ES-I3 (cell line): ENCODE results near the gene IL18BP.

Experiments used
- H3K36me3 ChIP-seq: 2 replicates; pipeline ENCODE4 v1.6.1; 2013; ENCODE audit warnings: mild to moderate bottlenecking, low read length, control low read depth, moderate library complexity; ENCODE audit not compliant: insufficient read depth
- H3K4me1 ChIP-seq: 2 replicates; pipeline ENCODE4 v1.6.1; 2013; ENCODE audit warnings: mild to moderate bottlenecking, control low read depth, low read length; ENCODE audit not compliant: insufficient read depth
- H3K9ac ChIP-seq: 2 replicates; pipeline ENCODE4 v1.6.1; 2013; ENCODE audit warnings: low read depth, mild to moderate bottlenecking, low read length, moderate library complexity
- H3K9me3 ChIP-seq: 2 replicates; pipeline ENCODE4 v1.6.1; 2013; ENCODE audit warnings: mild to moderate bottlenecking, low read length, moderate library complexity; ENCODE audit not compliant: control insufficient read depth, insufficient read depth

The IL18BP gene

GRCh38 chr11:71987521-71987920 is 11.2 kb upstream of the IL18BP start:
- peaks cover 13% of the 10 kb centered on the region for H3K36me3 ChIP-seq

GRCh38 chr11:71988050-71988449 is 10.7 kb upstream of the IL18BP start:
- H3K9me3 ChIP-seq = no peaks in the 10 kb centered on the region
- H3K4me1 ChIP-seq = no peaks in the 10 kb centered on the region
- H3K36me3 ChIP-seq = peaks cover 13% of the 10 kb centered on the region
- H3K9ac ChIP-seq = no peak overlapping the region

More at GRCh38 chr11:71987521-71987920, 11.2 kb upstream of the IL18BP start:
- H3K9ac ChIP-seq = no peak overlapping the region
- no peaks in the 10 kb centered on the region for H3K4me1 ChIP-seq
- no peaks in the 10 kb centered on the region for H3K9me3 ChIP-seq

GRCh38 chr11:71990701-71991100 is 8.0 kb upstream of the IL18BP start:
- no peaks in the 10 kb centered on the region for H3K4me1 ChIP-seq
- peaks cover 6% of the 10 kb centered on the region for H3K36me3 ChIP-seq
- no peak overlapping the region for H3K9ac ChIP-seq
- no peaks in the 10 kb centered on the region for H3K9me3 ChIP-seq

- H3K9me3 ChIP-seq = no peaks in the 10 kb centered on the region
- peaks cover 3% of the 10 kb centered on the region for H3K36me3 ChIP-seq
- no peak overlapping the region for H3K9ac ChIP-seq
- no peaks in the 10 kb centered on the region for H3K4me1 ChIP-seq
Measured at GRCh38 chr11:71991494-71991893, 7.2 kb upstream of the IL18BP start.

- H3K9me3 ChIP-seq = no peaks in the 10 kb centered on the region
- no peaks in the 10 kb centered on the region for H3K4me1 ChIP-seq
- peaks cover 1% of the 10 kb centered on the region for H3K36me3 ChIP-seq
- no peak overlapping the region for H3K9ac ChIP-seq
Measured at GRCh38 chr11:71992136-71992730, 6.5 kb upstream of the IL18BP start.

- no peaks in the 10 kb centered on the region for H3K9me3 ChIP-seq
- no peaks in the 10 kb centered on the region; the same call in none of the 2 replicates for H3K36me3 ChIP-seq
- no peak overlapping the region for H3K9ac ChIP-seq
- H3K4me1 ChIP-seq = no peaks in the 10 kb centered on the region
Measured at GRCh38 chr11:71994786-71995185, 3.9 kb upstream of the IL18BP start.

- H3K9me3 ChIP-seq = no peaks in the 10 kb centered on the region
- H3K4me1 ChIP-seq = no peaks in the 10 kb centered on the region
- H3K36me3 ChIP-seq = no peaks in the 10 kb centered on the region; the same call in 1 of the 2 replicates
- H3K9ac ChIP-seq = no peak overlapping the region
Measured at GRCh38 chr11:71995726-71996291, 2.9 kb upstream of the IL18BP start.

- no peaks in the 10 kb centered on the region; the same call in 1 of the 2 replicates for H3K36me3 ChIP-seq
- no peaks in the 10 kb centered on the region for H3K9me3 ChIP-seq
- no peak overlapping the region for H3K9ac ChIP-seq
- H3K4me1 ChIP-seq = no peaks in the 10 kb centered on the region
Measured at GRCh38 chr11:71996517-71996916, 2.2 kb upstream of the IL18BP start.

- Histone ChIP-seq H3K9ac (no peak overlapping the region), H3K36me3 (no peaks in the 10 kb centered on the region; the same call in 1 of the 2 replicates), H3K9me3 (no peaks in the 10 kb centered on the region), H3K4me1 (no peaks in the 10 kb centered on the region)
Measured at GRCh38 chr11:71996946-71997345, 1.8 kb upstream of the IL18BP start.

- Histone ChIP-seq H3K4me1 (no peaks in the 10 kb centered on the region), H3K36me3 (peaks cover 5% of the 10 kb centered on the region; the same call in 1 of the 2 replicates), H3K9ac (no peak overlapping the region), H3K9me3 (no peaks in the 10 kb centered on the region)
Measured at GRCh38 chr11:71997594-71997993, 1.1 kb upstream of the IL18BP start.

GRCh38 chr11:71998061-71998460 is 648 bp upstream of the IL18BP start:
- Histone ChIP-seq H3K9ac (no peak overlapping the region), H3K36me3 (peaks cover 9% of the 10 kb centered on the region; the same call in 1 of the 2 replicates), H3K9me3 (no peaks in the 10 kb centered on the region)

GRCh38 chr11:71999362-71999761 is 653 bp downstream of the IL18BP start:
- H3K4me1 ChIP-seq = no peaks in the 10 kb centered on the region
- no peak overlapping the region for H3K9ac ChIP-seq
- peaks cover 13% of the 10 kb centered on the region for H3K36me3 ChIP-seq

More at GRCh38 chr11:71998061-71998460, 648 bp upstream of the IL18BP start:
- H3K4me1 ChIP-seq = no peaks in the 10 kb centered on the region

GRCh38 chr11:71999798-72000197 is 1.1 kb downstream of the IL18BP start:
- peaks cover 16% of the 10 kb centered on the region for H3K36me3 ChIP-seq
- no peaks in the 10 kb centered on the region for H3K9me3 ChIP-seq
- no peak overlapping the region for H3K9ac ChIP-seq
- H3K4me1 ChIP-seq = no peaks in the 10 kb centered on the region

More at GRCh38 chr11:71999362-71999761, 653 bp downstream of the IL18BP start:
- no peaks in the 10 kb centered on the region for H3K9me3 ChIP-seq

GRCh38 chr11:72000202-72000867 is 1.6 kb downstream of the IL18BP start:
- Histone ChIP-seq H3K9ac (no peak overlapping the region), H3K4me1 (no peaks in the 10 kb centered on the region), H3K36me3 (peaks cover 21% of the 10 kb centered on the region), H3K9me3 (no peaks in the 10 kb centered on the region)

GRCh38 chr11:72001285-72001684 is 2.6 kb downstream of the IL18BP start:
- Histone ChIP-seq H3K9me3 (no peaks in the 10 kb centered on the region), H3K36me3 (peaks cover 21% of the 10 kb centered on the region), H3K4me1 (no peaks in the 10 kb centered on the region), H3K9ac (no peak overlapping the region)
